K562 (cell line): ENCODE measurements around the gene KIF26A. TPM values are rescaled to one million over a fixed set of nuclear protein-coding genes. Genes with fewer than 3 reads are reported as not detected.

Experiments
- ATAC-seq: fragments of 200-7000 bp; cut with Tn5 transposase; 3 replicates; pipeline ENCODE4 v1.9.1; 2020; ENCODE audit warnings: moderate library complexity
- BruUV-seq: library from RNA; stranded (reverse); fragments of 400-500 nt; replicated peaks from 2 replicates; lab custom pipeline; 2021; lab: Mats Ljungman, UMichigan
- CTCF ChIA-PET: fragments of 300-600 bp; formaldehyde crosslinking; extraction: SDS; loops from one replicate; lab custom pipeline; 2021; ENCODE audit warnings: low intra/inter-chr PET ratio; lab: Yijun Ruan, JAX
- POLR2A ChIA-PET: fragments of 300-600, 350-650 bp; sonication (Branson Sonifier 250); formaldehyde crosslinking; extraction: SDS; loops from one replicate; lab custom pipeline; 2021; ENCODE audit warnings: antibody characterized with exemption, inconsistent platforms; lab: Yijun Ruan, JAX
- DNase-seq, 4 experiments: peaks; one replicate each; pipeline versions ENCODE4 v3.0.0 to v3.0.0-alpha.2; 2011 to 2018; ENCODE audit warnings: low spot score in 3 of 4, mixed read lengths in 3 of 4; ENCODE audit errors: extremely low read depth in 1 of 4
- FAIRE-seq: peaks from 2 replicates; lab custom pipeline; 2011; peaks lifted over from hg19 to GRCh38; lab: Jason Lieb, UNC
- H2AFZ ChIP-seq: 2 replicates; pipeline ENCODE4 v1.6.0; 2011; ENCODE audit warnings: low read depth, low read length, control low read depth, inconsistent platforms
- H3K27ac ChIP-seq: fragments of 200-600 bp; 3 replicates; pipeline ENCODE4 v1.8.0; 2011; ENCODE audit warnings: low read depth, mild to moderate bottlenecking, control low read depth, inconsistent platforms, low read length, moderate library complexity, mixed read lengths; ENCODE audit errors: extremely low read depth
- H3K27me3 ChIP-seq, 2 experiments: fragments of 300-600 bp in 1 of 2; 2 replicates in 1 of 2; 3 replicates in 1 of 2; pipeline versions ENCODE4 v1.6.0 to v1.8.0; 2011; ENCODE audit warnings: inconsistent platforms in 2 of 2, low read length in 2 of 2, mild to moderate bottlenecking in 1 of 2, mixed read lengths in 1 of 2, moderate library complexity in 1 of 2; ENCODE audit not compliant: control insufficient read depth in 2 of 2, insufficient read depth in 2 of 2
- H3K36me3 ChIP-seq: fragments of 300-600 bp; 3 replicates; pipeline ENCODE4 v1.8.0; 2011; ENCODE audit warnings: mild to moderate bottlenecking, low read length, inconsistent platforms; ENCODE audit not compliant: control insufficient read depth, insufficient read depth
- H3K4me1 ChIP-seq, 2 experiments: fragments of 200-600 bp in 1 of 2; replicated peaks in 1 of 2; 2 replicates in 1 of 2; 3 replicates in 1 of 2; pipeline versions ENCODE4 v1.5.1 to v1.8.0; 2011; ENCODE audit warnings: inconsistent platforms in 2 of 2, low read length in 2 of 2, mild to moderate bottlenecking in 1 of 2, mixed read lengths in 1 of 2, moderate library complexity in 1 of 2; ENCODE audit not compliant: control insufficient read depth in 2 of 2, insufficient read depth in 2 of 2
- H3K4me2 ChIP-seq: 2 replicates; pipeline ENCODE4 v1.6.1; 2011; ENCODE audit warnings: low read length, control low read depth, inconsistent platforms, mixed read lengths; ENCODE audit not compliant: insufficient read depth
- H3K4me3 ChIP-seq: fragments of 200-600 bp; sonication (generic), shearing (Covaris generic); 2 replicates; pipeline ENCODE4 v1.5.1; 2016; ENCODE audit warnings: control low read depth, inconsistent platforms
- H3K79me2 ChIP-seq: fragments of 200-600 bp; 3 replicates; pipeline ENCODE4 v1.8.0; 2011; ENCODE audit warnings: low read length, inconsistent platforms; ENCODE audit not compliant: control insufficient read depth, insufficient read depth
- H3K9ac ChIP-seq, 2 experiments: 2 replicates each; pipeline versions ENCODE4 v1.6.0 to v1.6.1; 2011; ENCODE audit warnings: low read depth in 2 of 2, low read length in 2 of 2, control low read depth in 1 of 2, inconsistent platforms in 1 of 2, mild to moderate bottlenecking in 1 of 2, mixed read lengths in 1 of 2; ENCODE audit not compliant: insufficient read depth in 1 of 2
- H3K9me1 ChIP-seq: one replicate; pipeline ENCODE4 v1.6.0; 2011; ENCODE audit warnings: inconsistent platforms, mild to moderate bottlenecking, low read length, moderate library complexity; ENCODE audit not compliant: control insufficient read depth, insufficient read depth
- H3K9me3 ChIP-seq: replicated peaks from 2 replicates; pipeline ENCODE4 v1.5.1; 2011; ENCODE audit warnings: low read depth, low read length, inconsistent platforms; ENCODE audit not compliant: control insufficient read depth, insufficient read depth
- H4K20me1 ChIP-seq: replicated peaks from 2 replicates; pipeline ENCODE4 v1.6.1; 2011; ENCODE audit warnings: low read length, inconsistent platforms, mixed read lengths; ENCODE audit not compliant: control insufficient read depth, insufficient read depth
- CBX3 ChIP-seq, 2 experiments: IDR thresholded peaks; 1 replicate in 1 of 2; 2 replicates in 1 of 2; pipeline ENCODE4 v1.6.1; 2012; ENCODE audit warnings: inconsistent platforms in 2 of 2, low read length in 2 of 2, borderline replicate concordance in 1 of 2, control low read depth in 1 of 2
- CEBPZ ChIP-seq: fragments of 150-350 bp; IDR thresholded peaks from 2 replicates; pipeline ENCODE4 v1.6.1; 2014; ENCODE audit warnings: low read depth, mild to moderate bottlenecking, low read length, borderline replicate concordance
- DIDO1 ChIP-seq: fragments of 450-650 bp; IDR thresholded peaks from 2 replicates; pipeline ENCODE4 v1.6.1; 2016; ENCODE audit warnings: low read depth, missing biosample characterization, missing genetic modification characterization
- DNMT1 ChIP-seq: fragments of 450-650 bp; IDR thresholded peaks from 2 replicates; pipeline ENCODE4 v1.6.1; 2016; ENCODE audit warnings: antibody characterized with exemption, mild to moderate bottlenecking
- ESRRA ChIP-seq: fragments of 450-650 bp; IDR thresholded peaks from 2 replicates; pipeline ENCODE4 v1.6.1; 2014; ENCODE audit warnings: low read depth, mild to moderate bottlenecking, moderate library complexity, borderline replicate concordance
- FOXJ3 ChIP-seq: sonication (generic); formaldehyde crosslinking; IDR thresholded peaks from 2 replicates; pipeline ENCODE4 v1.4.0; 2020; ENCODE audit warnings: mild to moderate bottlenecking, missing genetic modification reagents
- MAFF ChIP-seq: IDR thresholded peaks from 2 replicates; pipeline ENCODE4 v1.6.1; 2012; ENCODE audit warnings: low read length, improper control_type of control experiment
- POLR2AphosphoS2 ChIP-seq: IDR thresholded peaks from 2 replicates; pipeline ENCODE4 v1.6.1; 2012; ENCODE audit warnings: low read length, improper control_type of control experiment
- POU5F1 ChIP-seq: fragments of 150-350 bp; IDR thresholded peaks from 2 replicates; pipeline ENCODE4 v1.6.1; 2014; ENCODE audit warnings: borderline replicate concordance, low read length, low read depth, mild to moderate bottlenecking; ENCODE audit not compliant: partially characterized antibody
- RBM14 ChIP-seq: fragments of 200-400 bp; formaldehyde crosslinking; IDR thresholded peaks from 2 replicates; pipeline ENCODE4 v1.6.1; 2018; ENCODE audit warnings: low read depth, mild to moderate bottlenecking, low read length, moderate library complexity, borderline replicate concordance; ENCODE audit not compliant: insufficient read depth
- SFPQ ChIP-seq: fragments of 200-400 bp; formaldehyde crosslinking; IDR thresholded peaks from 2 replicates; pipeline ENCODE4 v1.6.1; 2017; ENCODE audit warnings: mild to moderate bottlenecking, low read depth, low read length, moderate library complexity
- TRIM24 ChIP-seq, 2 experiments: fragments of 450-650 bp; IDR thresholded peaks; 2 replicates each; pipeline ENCODE4 v1.6.1; 2016
- VEZF1 ChIP-seq: fragments of 200-800 bp; sonication (Bioruptor generic); IDR thresholded peaks from 2 replicates; pipeline ENCODE4 v1.6.1; 2017; ENCODE audit warnings: missing genetic modification characterization, missing compliant biosample characterization
- ZBED1 ChIP-seq: IDR thresholded peaks from 2 replicates; pipeline ENCODE4 v1.6.1; 2014
- ZC3H8 ChIP-seq: fragments of 450-650 bp; IDR thresholded peaks from 2 replicates; pipeline ENCODE4 v1.6.1; 2017
- ZNF277 ChIP-seq: fragments of 250-450 bp; sonication (Bioruptor Pico); IDR thresholded peaks from 2 replicates; pipeline ENCODE4 v1.8.0; 2022; ENCODE audit warnings: inconsistent platforms, mild to moderate bottlenecking, moderate library complexity, borderline replicate concordance
- WGBS: fragments of 100-300 bp; shearing (Covaris generic); methylation state at CpG from one replicate; pipeline ENCODE4 v1.1.6; 2016; ENCODE audit warnings: low coverage, mixed read lengths; ENCODE audit not compliant: insufficient coverage; ENCODE audit errors: missing lambda C conversion rate; 5-methylcytosine and 5-hydroxymethylcytosine counted together
- in situ Hi-C: fragments of 300-500 bp; cut with MboI; formaldehyde crosslinking; loops from 4 replicates; pipeline ENCODE4 v1.15.0; 2018; ENCODE audit warnings: inconsistent platforms, mixed read lengths
- intact Hi-C: fragments of 100-400 bp; cut with micrococcal nuclease; formaldehyde crosslinking; loops from 2 replicates; pipeline ENCODE4 v1.14.2; 2022
- polyA plus RNA-seq, 8 experiments: library from polyadenylated mRNA; depleted of rRNA in 4 of 8; stranded (reverse) in 5 of 8; unstranded in 3 of 8; fragments of >200 nt; fragmentation: Nextera tagmentation in 2 of 8; fragmentation: Illumina TruSeq in 1 of 8; extraction: Ambion mirVana in 2 of 8; extraction: Trizol in 1 of 8; gene quantifications; 2 replicates each; pipeline versions ENCODE4 v1.2.1 to v1.2.3, GENCODE V29; 2011 to 2014; ENCODE audit warnings: inconsistent platforms in 1 of 8, missing spikeins in 1 of 8
- total RNA-seq, 7 experiments: library from RNA; depleted of rRNA in 6 of 7; stranded (reverse); fragments of >200 nt in 6 of 7; fragmentation: Illumina TruSeq in 2 of 7; extraction: Trizol in 2 of 7; gene quantifications; 2 replicates each; pipeline versions ENCODE4 v1.2.1 to v1.2.3, GENCODE V29; 2011 to 2021; ENCODE audit warnings: low replicate concordance in 1 of 7

KIF26A gene
- total and polyA plus RNA-seq, 9 of the 15 experiments (the other 6 are each of a cell fraction or from before 2014, with no cell fraction given): 0.04 TPM; not detected in 8

GRCh38 chr14:104164041-104164440 is 25.7 kb downstream of the KIF26A start:
- peaks cover 0 to 21% of the 10 kb centered on the region in 2 experiments; a peak in 3 of 5 replicates for H3K4me1 ChIP-seq
- no peaks in the 10 kb centered on the region for H3K79me2 ChIP-seq
- H3K27me3 ChIP-seq: peaks cover 0 to 7% of the 10 kb centered on the region in 2 experiments; a peak in 2 of 5 replicates
- H3K27ac ChIP-seq: no peak overlapping the region
- no peaks in the 10 kb centered on the region for H3K36me3 ChIP-seq
- ATAC-seq (no peak), FAIRE-seq (no peak), DNase-seq (no peak)
- H3K9ac ChIP-seq: no peak overlapping the region
- H3K9me1 ChIP-seq: no peaks in the 10 kb centered on the region
- H2AFZ ChIP-seq: no peak overlapping the region
- in situ Hi-C loops (no loop called here), intact Hi-C loops (no loop called here)
- no peak overlapping the region for H3K4me2 ChIP-seq
- BruUV-seq: no TSS peak
- 20% methylated on average over 2 of the region's 23 CpGs for WGBS
- ChIA-PET CTCF (no interaction called here), POLR2A (no interaction called here)
- H3K4me3 ChIP-seq: no peak overlapping the region
- peaks cover 5% of the 10 kb centered on the region for H4K20me1 ChIP-seq
- no peaks in the 10 kb centered on the region for H3K9me3 ChIP-seq
- TF ChIP-seq DNMT1 (no peak), POLR2AphosphoS2 (no peak), ZC3H8 (no peak), RBM14 (no peak), ESRRA (no peak), CEBPZ (no peak), ZBED1 (no peak), DIDO1 (tag) (no peak), CBX3 (IDR thresholded peaks at IDR 0.05; ENCODE audit: borderline replicate concordance in 1 of 2, low read length in 2 of 2) (no peak), SFPQ (no peak), POU5F1 (no peak), ZNF277 (CRISPR knock-in tag) (no peak), FOXJ3 (no peak), MAFF (no peak), VEZF1 (no peak), TRIM24 (IDR thresholded peaks at IDR 0.05) (no peak)
